H1 (cell line): ENCODE data around the gene LHX2. TPM values are rescaled to one million over a fixed set of nuclear protein-coding genes. Genes with fewer than 3 reads are reported as not detected.

Experiments used
- CTCF ChIA-PET: fragments of 300-600 bp; sonication (Branson Sonifier 250); formaldehyde crosslinking; loops from one replicate; lab custom pipeline; 2021; ENCODE audit not compliant: partially characterized antibody; lab: Charles Lee
- POLR2A ChIA-PET: fragments of 300-600 bp; sonication (Branson Sonifier 250); formaldehyde crosslinking; loops from one replicate; lab custom pipeline; 2021; ENCODE audit warnings: inconsistent platforms; ENCODE audit not compliant: partially characterized antibody; lab: Charles Lee
- DNase-seq, 2 experiments: peaks; one replicate each; pipeline versions ENCODE4 v3.0.0 to v3.0.0-alpha.2; 2010 to 2022; ENCODE audit warnings: low spot score in 2 of 2, low read depth in 1 of 2, mixed read lengths in 1 of 2
- FAIRE-seq: peaks from 2 replicates; lab custom pipeline; 2011; peaks lifted over from hg19 to GRCh38; lab: Jason Lieb, UNC
- H2AFZ ChIP-seq: 2 replicates; pipeline ENCODE4 v1.8.1; 2012; ENCODE audit warnings: low read length, inconsistent platforms
- H2AK5ac ChIP-seq: 2 replicates; pipeline ENCODE4 v1.6.1; 2013; ENCODE audit warnings: low read depth, low read length
- H2BK120ac ChIP-seq: replicated peaks from 2 replicates; pipeline ENCODE3; 2013; ENCODE audit warnings: low read depth, low read length, inconsistent platforms
- H2BK12ac ChIP-seq: 2 replicates; pipeline ENCODE4 v1.6.1; 2013; ENCODE audit warnings: low read depth, low read length
- H2BK15ac ChIP-seq: 2 replicates; pipeline ENCODE4 v1.6.1; 2013; ENCODE audit warnings: low read length
- H2BK20ac ChIP-seq: 2 replicates; pipeline ENCODE4 v1.6.1; 2013; ENCODE audit warnings: low read length
- H2BK5ac ChIP-seq: 2 replicates; pipeline ENCODE4 v1.6.1; 2013; ENCODE audit warnings: low read depth, low read length
- H3K14ac ChIP-seq: 2 replicates; pipeline ENCODE4 v1.6.1; 2013; ENCODE audit warnings: inconsistent platforms; ENCODE audit not compliant: insufficient read length
- H3K18ac ChIP-seq: 2 replicates; pipeline ENCODE4 v1.6.1; 2013; ENCODE audit warnings: low read length; ENCODE audit errors: extremely low read depth
- H3K23ac ChIP-seq: 2 replicates; pipeline ENCODE4 v1.6.1; 2013; ENCODE audit warnings: inconsistent platforms; ENCODE audit not compliant: insufficient read length
- H3K23me2 ChIP-seq: 2 replicates; pipeline ENCODE4 v1.6.1; 2013; ENCODE audit warnings: low read depth, low read length
- H3K27ac ChIP-seq: 2 replicates; pipeline ENCODE4 v1.6.1; 2011; ENCODE audit warnings: low read depth, low read length, inconsistent platforms
- H3K27me3 ChIP-seq, 4 experiments: replicated peaks in 1 of 4; 1 replicate in 1 of 4; 2 replicates in 3 of 4; pipeline versions ENCODE4 v1.6.1 to v1.8.1; 2011 to 2013; ENCODE audit warnings: low read length in 3 of 4, mild to moderate bottlenecking in 3 of 4, inconsistent platforms in 2 of 4, mixed read lengths in 2 of 4, moderate library complexity in 1 of 4; ENCODE audit not compliant: control insufficient read depth in 3 of 4, insufficient read depth in 3 of 4; ENCODE audit errors: extremely low read depth in 1 of 4
- H3K36me3 ChIP-seq, 4 experiments: 2 replicates each; pipeline versions ENCODE4 v1.6.1 to v1.8.1; 2011 to 2013; ENCODE audit warnings: mild to moderate bottlenecking in 4 of 4, low read length in 3 of 4, moderate library complexity in 2 of 4, control low read depth in 1 of 4, inconsistent platforms in 1 of 4; ENCODE audit not compliant: insufficient read depth in 4 of 4, control insufficient read depth in 2 of 4
- H3K4ac ChIP-seq: replicated peaks from 2 replicates; pipeline ENCODE3; 2013; ENCODE audit warnings: low read length, low read depth, mixed read lengths, inconsistent platforms; ENCODE audit not compliant: insufficient read length
- H3K4me1 ChIP-seq, 4 experiments: replicated peaks in 1 of 4; 1 replicate in 1 of 4; 2 replicates in 3 of 4; pipeline versions ENCODE4 v1.6.1 to v1.8.1; 2011 to 2013; ENCODE audit warnings: low read length in 3 of 4, inconsistent platforms in 2 of 4, mixed read lengths in 1 of 4; ENCODE audit not compliant: insufficient read depth in 4 of 4, control insufficient read depth in 3 of 4
- H3K4me2 ChIP-seq, 2 experiments: 2 replicates each; pipeline versions ENCODE4 v1.6.1 to v1.8.1; 2011 to 2013; ENCODE audit warnings: low read depth in 2 of 2, low read length in 2 of 2, control low read depth in 1 of 2, inconsistent platforms in 1 of 2, mild to moderate bottlenecking in 1 of 2; ENCODE audit not compliant: insufficient read depth in 1 of 2
- H3K4me3 ChIP-seq, 4 experiments: fragments of 200-600, 300-600 bp in 1 of 4; sonication (generic), shearing (Covaris generic), sonication (Bioruptor Twin) in 1 of 4; 2 replicates each; pipeline versions ENCODE4 v1.5.1 to v1.8.1; 2011 to 2016; ENCODE audit warnings: low read length in 4 of 4, low read depth in 3 of 4, control low read depth in 2 of 4, inconsistent platforms in 2 of 4, mild to moderate bottlenecking in 2 of 4, mixed read lengths in 1 of 4, moderate library complexity in 1 of 4; ENCODE audit not compliant: insufficient read depth in 2 of 4; ENCODE audit errors: extremely low read depth in 1 of 4
- H3K56ac ChIP-seq: replicated peaks from 2 replicates; pipeline ENCODE3; 2013; ENCODE audit warnings: low read depth, mild to moderate bottlenecking, mixed read lengths, low read length, inconsistent platforms; ENCODE audit not compliant: insufficient read length
- H3K79me1 ChIP-seq: 2 replicates; pipeline ENCODE4 v1.6.1; 2013; ENCODE audit warnings: low read depth, low read length, control low read depth
- H3K79me2 ChIP-seq, 2 experiments: 2 replicates each; pipeline versions ENCODE4 v1.6.1 to v1.8.1; 2012 to 2013; ENCODE audit warnings: low read length in 2 of 2, mild to moderate bottlenecking in 2 of 2, inconsistent platforms in 1 of 2; ENCODE audit not compliant: insufficient read depth in 2 of 2, control insufficient read depth in 1 of 2
- H3K9ac ChIP-seq, 4 experiments: replicated peaks in 1 of 4; 1 replicate in 1 of 4; 2 replicates in 3 of 4; pipeline versions ENCODE4 v1.6.1 to v1.8.1; 2011 to 2013; ENCODE audit warnings: low read depth in 3 of 4, low read length in 3 of 4, control low read depth in 2 of 4, mild to moderate bottlenecking in 2 of 4, moderate library complexity in 2 of 4, inconsistent platforms in 1 of 4; ENCODE audit errors: extremely low read depth in 1 of 4
- H3K9me3 ChIP-seq, 2 experiments: 2 replicates each; pipeline versions ENCODE4 v1.6.1 to v1.8.1; 2012 to 2013; ENCODE audit warnings: mild to moderate bottlenecking in 2 of 2, moderate library complexity in 2 of 2, control low read depth in 1 of 2, inconsistent platforms in 1 of 2, low read depth in 1 of 2, low read length in 1 of 2, mixed read lengths in 1 of 2; ENCODE audit not compliant: insufficient read depth in 2 of 2
- H4K20me1 ChIP-seq, 2 experiments: replicated peaks in 1 of 2; 2 replicates each; pipeline versions ENCODE3 to v1.8.1; 2011 to 2013; ENCODE audit warnings: inconsistent platforms in 2 of 2, low read length in 2 of 2, mild to moderate bottlenecking in 1 of 2; ENCODE audit not compliant: insufficient read depth in 2 of 2, control insufficient read depth in 1 of 2
- H4K5ac ChIP-seq: 2 replicates; pipeline ENCODE4 v1.6.1; 2013; ENCODE audit warnings: low read length, low read depth, mixed read lengths, inconsistent platforms; ENCODE audit not compliant: insufficient read length
- H4K8ac ChIP-seq: 2 replicates; pipeline ENCODE4 v1.8.0; 2013; ENCODE audit warnings: mild to moderate bottlenecking, moderate library complexity, low read length, inconsistent platforms; ENCODE audit not compliant: insufficient read depth; ENCODE audit errors: extremely low read depth
- H4K91ac ChIP-seq: replicated peaks from 2 replicates; pipeline ENCODE3; 2013; ENCODE audit warnings: low read length, mixed read lengths, inconsistent platforms; ENCODE audit not compliant: insufficient read length
- BACH1 ChIP-seq: IDR thresholded peaks from 2 replicates; pipeline ENCODE4 v1.6.1; 2012; ENCODE audit warnings: low read length, improper control_type of control experiment
- CEBPB ChIP-seq: IDR thresholded peaks from 2 replicates; pipeline ENCODE4 v1.6.1; 2012; ENCODE audit warnings: low read depth, low read length
- CHD1 ChIP-seq: IDR thresholded peaks from 2 replicates; pipeline ENCODE4 v1.6.1; 2012; ENCODE audit warnings: low read depth, low read length, improper control_type of control experiment
- CHD2 ChIP-seq: IDR thresholded peaks from 2 replicates; pipeline ENCODE4 v1.6.1; 2012; ENCODE audit warnings: low read length, improper control_type of control experiment
- GTF2F1 ChIP-seq: IDR thresholded peaks from 2 replicates; pipeline ENCODE4 v1.6.1; 2012; ENCODE audit warnings: low read depth, low read length, improper control_type of control experiment, borderline replicate concordance
- JUN ChIP-seq: IDR thresholded peaks from 2 replicates; pipeline ENCODE4 v1.6.1; 2011; ENCODE audit warnings: low read depth, mild to moderate bottlenecking, improper control_type of control experiment, low read length
- PHF8 ChIP-seq: fragments of 200-600 bp; sonication (generic); conservative IDR thresholded peaks from 2 replicates; pipeline ENCODE4 v1.7.1; 2012; ENCODE audit warnings: low read depth, mild to moderate bottlenecking, inconsistent platforms, low read length, moderate library complexity
- POLR2A ChIP-seq, 2 experiments: IDR thresholded peaks; 1 replicate in 1 of 2; 2 replicates in 1 of 2; pipeline ENCODE4 v1.6.1; 2011; ENCODE audit warnings: low read depth in 2 of 2, low read length in 2 of 2, mild to moderate bottlenecking in 2 of 2; ENCODE audit errors: control extremely low read depth in 1 of 2
- SP2 ChIP-seq: IDR thresholded peaks from 2 replicates; pipeline ENCODE4 v1.6.1; 2012; ENCODE audit warnings: mild to moderate bottlenecking, low read length, inconsistent platforms
- SP4 ChIP-seq: IDR thresholded peaks from 2 replicates; pipeline ENCODE4 v1.6.1; 2012; ENCODE audit warnings: low read length, inconsistent platforms
- TCF12 ChIP-seq: IDR thresholded peaks from 2 replicates; pipeline ENCODE4 v1.6.1; 2011; ENCODE audit warnings: low read depth, mild to moderate bottlenecking, low read length
- TEAD4 ChIP-seq: IDR thresholded peaks from 2 replicates; pipeline ENCODE4 v1.6.1; 2012; ENCODE audit warnings: low read depth, low read length, inconsistent platforms, mixed read lengths
- USF2 ChIP-seq: IDR thresholded peaks from 2 replicates; pipeline ENCODE4 v1.6.1; 2011; ENCODE audit warnings: low read length, improper control_type of control experiment
- YY1 ChIP-seq: IDR thresholded peaks from 2 replicates; pipeline ENCODE4 v1.6.1; 2011; ENCODE audit warnings: low read depth, mild to moderate bottlenecking, low read length
- WGBS, 2 experiments: shearing (Covaris generic) in 1 of 2; methylation state at CpG; one replicate each; pipeline versions ENCODE4 v1.1.6 to v1.1.7; 2013 to 2015; ENCODE audit warnings: low lambda C conversion rate in 2 of 2, mixed read lengths in 2 of 2, inconsistent platforms in 1 of 2, low coverage in 1 of 2, missing lambda C conversion rate in 1 of 2; ENCODE audit not compliant: insufficient replicate concordance in 2 of 2, insufficient coverage in 1 of 2, insufficient read length in 1 of 2; ENCODE audit errors: extremely low coverage in 1 of 2, missing lambda C conversion rate in 1 of 2; 5-methylcytosine and 5-hydroxymethylcytosine counted together
- polyA plus RNA-seq, 7 experiments: library from polyadenylated mRNA; depleted of rRNA in 3 of 7; stranded (reverse) in 5 of 7; unstranded in 2 of 7; fragments of >200 nt in 5 of 7; fragments of 200-250 nt in 2 of 7; gene quantifications; 1 replicate in 5 of 7; 2 replicates in 1 of 7; 4 replicates in 1 of 7; pipeline versions ENCODE4 v1.2.1 to v1.2.3, GENCODE V29; 2011 to 2013; ENCODE audit warnings: missing spikeins in 2 of 7, mixed read lengths in 2 of 7
- total RNA-seq: library from RNA; stranded (reverse); fragmentation: NEBNext Ultra II Directional; extraction: Animal tissue kit (Norgen Biotek cat#: 25700); gene quantifications from 2 replicates; pipeline ENCODE4 v1.2.1, GENCODE V29; 2021
- TF ChIP-seq, protein P1 (sequence below): IDR thresholded peaks from 2 replicates; pipeline ENCODE4 v1.6.1; 2012; ENCODE audit warnings: inconsistent platforms

The LHX2 gene
- total and polyA plus RNA-seq, 2 of the 8 experiments (the other 6 are each of a cell fraction or from before 2014, with no cell fraction given): 0.11 to 0.86 TPM

DNA sequence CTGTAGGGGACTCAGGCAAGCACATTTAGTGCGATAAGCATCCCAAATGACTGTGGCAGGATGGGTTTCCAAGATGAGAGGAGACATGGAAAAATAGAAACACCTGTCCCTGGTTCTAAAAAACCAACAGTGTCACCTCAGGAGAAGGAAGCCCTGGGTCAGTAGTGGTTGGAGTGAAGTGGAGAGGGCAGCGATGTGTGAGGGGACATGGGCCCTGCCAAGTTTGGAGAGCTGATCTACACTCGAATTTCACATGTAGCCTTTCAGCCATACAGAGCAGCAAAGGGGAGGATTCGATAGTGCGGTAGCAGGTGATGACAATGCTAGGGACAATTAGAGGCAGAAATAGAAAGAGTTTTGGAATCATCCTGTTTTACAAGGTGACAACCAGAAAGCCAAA lies 32.6 kb upstream of the LHX2 start:
- H2BK20ac ChIP-seq: no peak overlapping the region
- H2BK5ac ChIP-seq: no peak overlapping the region
- no peak overlapping the region for H2AFZ ChIP-seq
- H2AK5ac ChIP-seq: no peak overlapping the region
- H3K36me3 ChIP-seq: no peaks in the 10 kb centered on the region
- no peak overlapping the region for H3K14ac ChIP-seq
- H4K5ac ChIP-seq: no peak overlapping the region
- H2BK15ac ChIP-seq: no peak overlapping the region
- H3K4me1 ChIP-seq: no peaks in the 10 kb centered on the region; a peak in 1 of 7 replicates
- ChIA-PET CTCF (interaction anchor here (1.2 kb wide), 1 partner anchor 18 kb away, joined by 4 read pairs; no protein-coding TSS in a partner anchor), POLR2A (no interaction called here)
- H3K79me1 ChIP-seq: no peaks in the 10 kb centered on the region
- H3K4me3 ChIP-seq: no peak overlapping the region
- DNase-seq (no peak), FAIRE-seq (no peak)
- H3K9me3 ChIP-seq: no peaks in the 10 kb centered on the region
- peaks cover 0 to 5% (median 2%) of the 10 kb centered on the region in 4 experiments; a peak in 1 of 7 replicates for H3K27me3 ChIP-seq
- no peak overlapping the region for H3K23ac ChIP-seq
- H3K23me2 ChIP-seq: peaks cover under 1% of the 10 kb centered on the region; the same call in 1 of the 2 replicates
- no peaks in the 10 kb centered on the region for H3K79me2 ChIP-seq
- no peak overlapping the region for H3K27ac ChIP-seq
- no peak overlapping the region for H2BK12ac ChIP-seq
- H3K18ac ChIP-seq: no peak overlapping the region
- H4K91ac ChIP-seq: no peak overlapping the region
- H4K20me1 ChIP-seq: no peaks in the 10 kb centered on the region
- no peak overlapping the region for H2BK120ac ChIP-seq
- no peak overlapping the region for H3K4me2 ChIP-seq
- H4K8ac ChIP-seq: no peak overlapping the region
- no peak overlapping the region for H3K4ac ChIP-seq
- no peak overlapping the region for H3K56ac ChIP-seq
- no peak overlapping the region for H3K9ac ChIP-seq
- WGBS, 2 experiments: 85% methylated on average over 4 of the region's 5 CpGs; no CpG with 5 or more reads in 1 of the 2 experiments
- no peak for TF ChIP-seq BACH1
- TF ChIP-seq USF2: no peak
- no peak for TF ChIP-seq SP2
- TF ChIP-seq YY1: no peak
- TF ChIP-seq CEBPB: no peak
- TF ChIP-seq TEAD4: no peak
- no peak for TF ChIP-seq POLR2A (IDR thresholded peaks at IDR 0.05; ENCODE audit: control extremely low read depth in 1 of 2, low read depth in 2 of 2, low read length in 2 of 2)
- no peak for TF ChIP-seq CHD2
- no peak for TF ChIP-seq TCF12
- no peak for TF ChIP-seq GTF2F1
- no peak for TF ChIP-seq CHD1
- TF ChIP-seq PHF8: no peak
- TF ChIP-seq, protein P1, sequence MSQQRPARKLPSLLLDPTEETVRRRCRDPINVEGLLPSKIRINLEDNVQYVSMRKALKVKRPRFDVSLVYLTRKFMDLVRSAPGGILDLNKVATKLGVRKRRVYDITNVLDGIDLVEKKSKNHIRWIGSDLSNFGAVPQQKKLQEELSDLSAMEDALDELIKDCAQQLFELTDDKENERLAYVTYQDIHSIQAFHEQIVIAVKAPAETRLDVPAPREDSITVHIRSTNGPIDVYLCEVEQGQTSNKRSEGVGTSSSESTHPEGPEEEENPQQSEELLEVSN: no peak
- no peak for TF ChIP-seq SP4
- no peak for TF ChIP-seq JUN
